Body of pancreas (tissue), 4 donors: Measurements from ENCODE around the gene GAMT.

Experiments
- POLR2A ChIP-seq, 3 donors: fragments of 450-650 bp; IDR thresholded peaks; one replicate each; pipeline ENCODE4 v1.6.1; 2016; ENCODE audit warnings: antibody characterized with exemption in 3 of 3, mild to moderate bottlenecking in 2 of 3
- TF ChIP-seq, protein P1 (sequence below), 7 experiments: fragments of 450-650 bp in 4 of 7; fragments of 200-600 bp in 3 of 7; sonication (generic) in 3 of 7; IDR thresholded peaks; one replicate each; pipeline ENCODE4 v1.5.1; 2016 to 2019; ENCODE audit warnings: antibody characterized with exemption in 7 of 7

DNA sequence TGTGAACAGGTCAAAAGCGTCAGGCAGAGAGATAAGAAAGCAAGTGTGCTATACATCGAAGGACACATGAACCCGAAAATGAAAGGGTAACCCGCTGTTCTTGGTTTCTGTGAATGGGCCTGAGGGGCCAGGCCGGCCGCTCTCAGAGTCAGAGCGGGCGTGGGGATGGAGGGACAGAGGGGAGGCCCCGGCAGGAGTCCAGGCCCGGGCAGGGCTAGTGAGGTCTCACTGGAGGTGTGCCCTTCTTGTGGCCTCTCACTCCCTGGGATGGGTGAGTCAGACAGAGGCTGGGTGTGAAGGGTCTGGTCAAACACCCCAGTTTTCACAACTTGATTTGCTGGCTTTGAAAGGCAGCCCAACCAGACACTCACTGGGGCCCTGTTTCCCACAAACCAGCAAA lies 35.0 kb downstream of the GAMT start:
- TF ChIP-seq, protein P1, sequence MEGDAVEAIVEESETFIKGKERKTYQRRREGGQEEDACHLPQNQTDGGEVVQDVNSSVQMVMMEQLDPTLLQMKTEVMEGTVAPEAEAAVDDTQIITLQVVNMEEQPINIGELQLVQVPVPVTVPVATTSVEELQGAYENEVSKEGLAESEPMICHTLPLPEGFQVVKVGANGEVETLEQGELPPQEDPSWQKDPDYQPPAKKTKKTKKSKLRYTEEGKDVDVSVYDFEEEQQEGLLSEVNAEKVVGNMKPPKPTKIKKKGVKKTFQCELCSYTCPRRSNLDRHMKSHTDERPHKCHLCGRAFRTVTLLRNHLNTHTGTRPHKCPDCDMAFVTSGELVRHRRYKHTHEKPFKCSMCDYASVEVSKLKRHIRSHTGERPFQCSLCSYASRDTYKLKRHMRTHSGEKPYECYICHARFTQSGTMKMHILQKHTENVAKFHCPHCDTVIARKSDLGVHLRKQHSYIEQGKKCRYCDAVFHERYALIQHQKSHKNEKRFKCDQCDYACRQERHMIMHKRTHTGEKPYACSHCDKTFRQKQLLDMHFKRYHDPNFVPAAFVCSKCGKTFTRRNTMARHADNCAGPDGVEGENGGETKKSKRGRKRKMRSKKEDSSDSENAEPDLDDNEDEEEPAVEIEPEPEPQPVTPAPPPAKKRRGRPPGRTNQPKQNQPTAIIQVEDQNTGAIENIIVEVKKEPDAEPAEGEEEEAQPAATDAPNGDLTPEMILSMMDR (IDR thresholded peaks at IDR 0.05): no peak
- no peak for TF ChIP-seq POLR2A (IDR thresholded peaks at IDR 0.05)
